ENCODE measurements around the gene FHAD1.

The FHAD1 gene

GRCh38 chr1:15362096-15362736 is 115.2 kb downstream of the FHAD1 start:
- Histone ChIP-seq H3K27ac (replicated peaks; ENCODE audit: low read length) (no peak overlapping the region), H3K14ac (ENCODE audit: low read length) (no peak overlapping the region), H3K4me1 (ENCODE audit: control insufficient read depth in 2 of 2, insufficient read depth in 1 of 2, low read depth in 1 of 2, low read length in 2 of 2) (peaks cover 6 to 19% of the 10 kb centered on the region in 2 donors)

GRCh38 chr1:15362737-15363128 is 115.7 kb downstream of the FHAD1 start:
- Histone ChIP-seq H3K9ac (ENCODE audit: low read depth, low read length, poor library complexity) (no peak overlapping the region), H3K79me1 (ENCODE audit: low read depth, low read length) (no peaks in the 10 kb centered on the region), H3K27ac (replicated peaks; ENCODE audit: low read length) (no peak overlapping the region), H3K23ac (ENCODE audit: low read depth, low read length, poor library complexity) (no peak overlapping the region), H4K91ac (ENCODE audit: low read depth, low read length, poor library complexity) (no peak overlapping the region), H3K36me3 (replicated peaks in 1 of 2; ENCODE audit: control insufficient read depth in 2 of 2, insufficient read depth in 2 of 2, low read length in 2 of 2) (no peaks in the 10 kb centered on the region), H2AFZ (ENCODE audit: low read length) (no peak overlapping the region), H3K14ac (ENCODE audit: low read length) (no peak overlapping the region), H3K4me2 (ENCODE audit: insufficient read depth, low read length, poor library complexity, severe bottlenecking) (no peak overlapping the region), H2BK12ac (ENCODE audit: low read length) (no peak overlapping the region), H2AK5ac (ENCODE audit: low read depth, low read length) (no peak overlapping the region), H3K4me1 (ENCODE audit: control insufficient read depth in 2 of 2, insufficient read depth in 1 of 2, low read depth in 1 of 2, low read length in 2 of 2) (peaks cover 6 to 19% of the 10 kb centered on the region in 2 donors), H2BK120ac (ENCODE audit: low read depth, low read length) (no peak overlapping the region), H2BK5ac (ENCODE audit: low read length) (no peak overlapping the region), H3K9me3 (replicated peaks in 1 of 2; ENCODE audit: control insufficient read depth in 2 of 2, insufficient read depth in 1 of 2, low read depth in 1 of 2, low read length in 2 of 2) (no peaks in the 10 kb centered on the region), H3K4ac (ENCODE audit: low read length) (no peak overlapping the region), H3K18ac (ENCODE audit: low read length) (no peak overlapping the region), H3K27me3 (ENCODE audit: control insufficient read depth in 3 of 3, insufficient read depth in 3 of 3, low read depth in 1 of 3, low read length in 3 of 3) (no peaks in the 10 kb centered on the region), H2BK15ac (ENCODE audit: low read length) (peak overlapping the region; percentile 22), H3K4me3 (ENCODE audit: low read length in 2 of 2) (no peak overlapping the region), H4K8ac (ENCODE audit: low read depth, low read length) (no peak overlapping the region)
- no peak for DNase-seq (ENCODE audit: low spot score)
- no CpG with 5 or more reads among the region's 4 CpGs for WGBS, 2 donors (ENCODE audit: extremely low coverage in 2 of 2, insufficient read length in 2 of 2, insufficient replicate concordance in 1 of 2)

More at GRCh38 chr1:15362096-15362736, 115.2 kb downstream of the FHAD1 start:
- Histone ChIP-seq H2AK5ac (ENCODE audit: low read depth, low read length) (no peak overlapping the region), H3K36me3 (replicated peaks in 1 of 2; ENCODE audit: control insufficient read depth in 2 of 2, insufficient read depth in 2 of 2, low read length in 2 of 2) (no peaks in the 10 kb centered on the region), H3K23ac (ENCODE audit: low read depth, low read length, poor library complexity) (no peak overlapping the region), H3K9me3 (replicated peaks in 1 of 2; ENCODE audit: control insufficient read depth in 2 of 2, insufficient read depth in 1 of 2, low read depth in 1 of 2, low read length in 2 of 2) (no peaks in the 10 kb centered on the region), H3K4me2 (ENCODE audit: insufficient read depth, low read length, poor library complexity, severe bottlenecking) (no peak overlapping the region), H2BK5ac (ENCODE audit: low read length) (no peak overlapping the region), H3K4ac (ENCODE audit: low read length) (no peak overlapping the region), H3K18ac (ENCODE audit: low read length) (no peak overlapping the region), H4K91ac (ENCODE audit: low read depth, low read length, poor library complexity) (no peak overlapping the region), H3K27me3 (ENCODE audit: control insufficient read depth in 3 of 3, insufficient read depth in 3 of 3, low read depth in 1 of 3, low read length in 3 of 3) (no peaks in the 10 kb centered on the region), H2BK12ac (ENCODE audit: low read length) (no peak overlapping the region), H4K8ac (ENCODE audit: low read depth, low read length) (no peak overlapping the region), H2BK15ac (ENCODE audit: low read length) (peak overlapping the region; percentile 22), H2BK120ac (ENCODE audit: low read depth, low read length) (no peak overlapping the region), H3K9ac (ENCODE audit: low read depth, low read length, poor library complexity) (no peak overlapping the region), H3K4me3 (ENCODE audit: low read length in 2 of 2) (no peak overlapping the region), H3K79me1 (ENCODE audit: low read depth, low read length) (no peaks in the 10 kb centered on the region), H2AFZ (ENCODE audit: low read length) (no peak overlapping the region)
- no CpG with 5 or more reads among the region's 13 CpGs for WGBS, 2 donors (ENCODE audit: extremely low coverage in 2 of 2, insufficient read length in 2 of 2, insufficient replicate concordance in 1 of 2)
- DNase-seq (ENCODE audit: low spot score): no peak

DNA sequence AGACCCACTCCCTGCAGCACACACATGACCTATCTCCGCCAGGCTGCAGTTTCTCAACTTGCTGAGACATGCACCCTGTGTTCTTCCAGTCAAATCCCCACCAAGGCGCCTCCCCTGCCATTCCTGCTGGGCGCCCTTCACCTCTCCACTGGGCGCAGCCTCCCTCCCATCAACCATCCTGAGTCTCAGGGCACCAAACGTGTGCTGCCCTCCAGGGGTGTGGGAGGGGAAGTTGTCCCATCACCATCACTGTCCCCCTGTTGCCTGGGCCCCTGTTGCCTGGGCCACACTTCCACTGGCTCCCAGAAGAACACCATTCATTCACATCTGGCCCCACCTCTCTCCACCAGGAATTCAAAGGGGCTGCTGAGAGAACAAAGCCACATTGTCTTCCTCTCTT is 117.7 kb downstream of the FHAD1 start:
- no peak for DNase-seq (ENCODE audit: low spot score)
- peaks cover 6 to 19% of the 10 kb centered on the region in 2 donors for H3K4me1 ChIP-seq (ENCODE audit: control insufficient read depth in 2 of 2, insufficient read depth in 1 of 2, low read depth in 1 of 2, low read length in 2 of 2)
- H3K18ac ChIP-seq (ENCODE audit: low read length): peak overlapping the region; percentile 82
- no peak overlapping the region for H2BK5ac ChIP-seq (ENCODE audit: low read length)
- H3K4me2 ChIP-seq (ENCODE audit: insufficient read depth, low read length, poor library complexity, severe bottlenecking): no peak overlapping the region
- no peaks in the 10 kb centered on the region for H3K36me3 ChIP-seq (replicated peaks in 1 of 2; ENCODE audit: control insufficient read depth in 2 of 2, insufficient read depth in 2 of 2, low read length in 2 of 2)
- H3K14ac ChIP-seq (ENCODE audit: low read length): no peak overlapping the region
- no peak overlapping the region for H2BK12ac ChIP-seq (ENCODE audit: low read length)
- H2BK120ac ChIP-seq (ENCODE audit: low read depth, low read length): peak overlapping the region; percentile 20
- no peak overlapping the region for H2AFZ ChIP-seq (ENCODE audit: low read length)
- H2AK5ac ChIP-seq (ENCODE audit: low read depth, low read length): no peak overlapping the region
- WGBS, 2 donors (ENCODE audit: extremely low coverage in 2 of 2, insufficient read length in 2 of 2, insufficient replicate concordance in 1 of 2): no CpG with 5 or more reads among the region's 5 CpGs
- H4K91ac ChIP-seq (ENCODE audit: low read depth, low read length, poor library complexity): no peak overlapping the region
- H3K27me3 ChIP-seq (ENCODE audit: control insufficient read depth in 3 of 3, insufficient read depth in 3 of 3, low read depth in 1 of 3, low read length in 3 of 3): peaks cover 0 to 4% (median 0%) of the 10 kb centered on the region in 3 experiments
- H3K23ac ChIP-seq (ENCODE audit: low read depth, low read length, poor library complexity): no peak overlapping the region
- no peaks in the 10 kb centered on the region for H3K9me3 ChIP-seq (replicated peaks in 1 of 2; ENCODE audit: control insufficient read depth in 2 of 2, insufficient read depth in 1 of 2, low read depth in 1 of 2, low read length in 2 of 2)
- no peak overlapping the region for H2BK15ac ChIP-seq (ENCODE audit: low read length)
- H4K8ac ChIP-seq (ENCODE audit: low read depth, low read length): no peak overlapping the region
- H3K9ac ChIP-seq (ENCODE audit: low read depth, low read length, poor library complexity): peak overlapping the region; percentile 64
- H3K4me3 ChIP-seq (ENCODE audit: low read length in 2 of 2): peak overlapping the region in 1 of 2 donors; percentile 23
- H3K4ac ChIP-seq (ENCODE audit: low read length): no peak overlapping the region
- no peak overlapping the region for H3K27ac ChIP-seq (replicated peaks; ENCODE audit: low read length)
- no peaks in the 10 kb centered on the region for H3K79me1 ChIP-seq (ENCODE audit: low read depth, low read length)

DNA sequence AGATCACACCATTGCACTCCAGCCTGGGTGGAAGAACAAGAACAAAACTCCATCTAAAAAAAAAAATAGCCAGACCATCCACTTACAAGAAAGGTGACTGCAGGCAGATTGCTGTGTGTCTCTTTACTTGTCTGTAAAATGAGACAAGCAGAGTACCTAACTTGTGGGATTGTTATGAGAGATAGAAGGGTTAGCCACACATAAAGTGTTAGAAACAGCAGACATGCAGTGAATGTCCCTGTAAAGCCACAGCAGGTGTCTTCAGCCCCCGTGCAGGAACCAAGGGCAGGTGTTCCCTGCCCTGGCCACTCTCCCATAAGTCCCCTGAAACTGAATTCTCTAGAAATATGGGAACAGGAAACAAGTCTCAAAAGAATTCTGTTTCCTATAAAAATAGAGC is 121.9 kb downstream of the FHAD1 start:
- peaks cover 0 to 14% (median 0%) of the 10 kb centered on the region in 3 experiments for H3K27me3 ChIP-seq (ENCODE audit: control insufficient read depth in 3 of 3, insufficient read depth in 3 of 3, low read depth in 1 of 3, low read length in 3 of 3)
- no CpG with 5 or more reads among the region's 1 CpG for WGBS, 2 donors (ENCODE audit: extremely low coverage in 2 of 2, insufficient read length in 2 of 2, insufficient replicate concordance in 1 of 2)
- H2BK120ac ChIP-seq (ENCODE audit: low read depth, low read length): no peak overlapping the region
- no peak overlapping the region for H2BK15ac ChIP-seq (ENCODE audit: low read length)
- H3K9ac ChIP-seq (ENCODE audit: low read depth, low read length, poor library complexity): no peak overlapping the region
- H4K91ac ChIP-seq (ENCODE audit: low read depth, low read length, poor library complexity): no peak overlapping the region
- no peak overlapping the region for H3K27ac ChIP-seq (replicated peaks; ENCODE audit: low read length)
- no peak overlapping the region for H3K18ac ChIP-seq (ENCODE audit: low read length)
- no peak overlapping the region for H3K23ac ChIP-seq (ENCODE audit: low read depth, low read length, poor library complexity)
- H3K4me3 ChIP-seq (ENCODE audit: low read length in 2 of 2): no peak overlapping the region
- no peaks in the 10 kb centered on the region for H3K9me3 ChIP-seq (replicated peaks in 1 of 2; ENCODE audit: control insufficient read depth in 2 of 2, insufficient read depth in 1 of 2, low read depth in 1 of 2, low read length in 2 of 2)
- H3K14ac ChIP-seq (ENCODE audit: low read length): no peak overlapping the region
- H2AFZ ChIP-seq (ENCODE audit: low read length): no peak overlapping the region
- H3K4me1 ChIP-seq (ENCODE audit: control insufficient read depth in 2 of 2, insufficient read depth in 1 of 2, low read depth in 1 of 2, low read length in 2 of 2): peaks cover 6 to 16% of the 10 kb centered on the region in 2 donors
- DNase-seq (ENCODE audit: low spot score): no peak
- no peak overlapping the region for H3K4ac ChIP-seq (ENCODE audit: low read length)
- H2BK12ac ChIP-seq (ENCODE audit: low read length): no peak overlapping the region
- no peaks in the 10 kb centered on the region for H3K36me3 ChIP-seq (replicated peaks in 1 of 2; ENCODE audit: control insufficient read depth in 2 of 2, insufficient read depth in 2 of 2, low read length in 2 of 2)
- H2BK5ac ChIP-seq (ENCODE audit: low read length): no peak overlapping the region
- H3K79me1 ChIP-seq (ENCODE audit: low read depth, low read length): no peaks in the 10 kb centered on the region
- H2AK5ac ChIP-seq (ENCODE audit: low read depth, low read length): no peak overlapping the region
- no peak overlapping the region for H4K8ac ChIP-seq (ENCODE audit: low read depth, low read length)
- no peak overlapping the region for H3K4me2 ChIP-seq (ENCODE audit: insufficient read depth, low read length, poor library complexity, severe bottlenecking)
